HepG2 (cell line): ENCODE measurements around the gene LLGL2. TPM values are rescaled to one million over a fixed set of nuclear protein-coding genes. Genes with fewer than 3 reads are reported as not detected.

ENCODE experiments used
- ATF3 ChIP-seq: sonication (generic); formaldehyde crosslinking; IDR thresholded peaks from 2 replicates; pipeline ENCODE4 v1.4.0; 2020; ENCODE audit warnings: missing genetic modification reagents
- CENPX ChIP-seq: sonication (generic); formaldehyde crosslinking; IDR thresholded peaks from 2 replicates; pipeline ENCODE4 v1.9.0; 2021; ENCODE audit warnings: mild to moderate bottlenecking, missing genetic modification reagents, moderate library complexity
- HIVEP1 ChIP-seq: sonication (generic); formaldehyde crosslinking; IDR thresholded peaks from 2 replicates; pipeline ENCODE4 v1.4.0; 2020; ENCODE audit warnings: mild to moderate bottlenecking, missing genetic modification reagents
- MYPOP ChIP-seq: sonication (generic); formaldehyde crosslinking; IDR thresholded peaks from 2 replicates; pipeline ENCODE4 v1.8.1; 2023; ENCODE audit warnings: mild to moderate bottlenecking, moderate library complexity, missing genetic modification reagents
- NR2C2 ChIP-seq: sonication (generic); formaldehyde crosslinking; IDR thresholded peaks from 2 replicates; pipeline ENCODE4 v1.4.0; 2020; ENCODE audit warnings: missing genetic modification reagents, mild to moderate bottlenecking, moderate library complexity, borderline replicate concordance
- NR2F1 ChIP-seq, 2 experiments: fragments of 450-650 bp in 1 of 2; formaldehyde crosslinking in 1 of 2; IDR thresholded peaks; 2 replicates each; pipeline versions ENCODE4 v1.5.0 to v1.6.1; 2016 to 2020; ENCODE audit warnings: mild to moderate bottlenecking in 1 of 2, missing compliant biosample characterization in 1 of 2, missing genetic modification reagents in 1 of 2, moderate library complexity in 1 of 2
- NR2F2 ChIP-seq: IDR thresholded peaks from 2 replicates; pipeline ENCODE4 v1.6.1; 2012; ENCODE audit warnings: low read depth, inconsistent platforms, borderline replicate concordance
- RCOR2 ChIP-seq: IDR thresholded peaks from 2 replicates; pipeline ENCODE4 v1.6.1; 2016; ENCODE audit warnings: missing biosample characterization, missing genetic modification reagents
- SIX1 ChIP-seq: sonication (generic); formaldehyde crosslinking; IDR thresholded peaks from 2 replicates; pipeline ENCODE4 v1.4.0; 2020; ENCODE audit warnings: missing genetic modification reagents, borderline replicate concordance
- ZNF292 ChIP-seq: sonication (generic); formaldehyde crosslinking; IDR thresholded peaks from 2 replicates; pipeline ENCODE4 v1.8.1; 2022; ENCODE audit warnings: mild to moderate bottlenecking, low read depth, missing genetic modification reagents, borderline replicate concordance
- ZNF609 ChIP-seq: sonication (generic); formaldehyde crosslinking; IDR thresholded peaks from 2 replicates; pipeline ENCODE4 v1.4.0; 2020; ENCODE audit warnings: mild to moderate bottlenecking, missing genetic modification reagents, borderline replicate concordance
- polyA plus RNA-seq, 8 experiments: library from polyadenylated mRNA; depleted of rRNA in 3 of 8; stranded (reverse) in 7 of 8; unstranded in 1 of 8; fragments of >200 nt; fragmentation: Illumina TruSeq in 4 of 8; extraction: Trizol in 4 of 8; gene quantifications; 2 replicates each; pipeline versions ENCODE4 v1.2.1 to v1.2.3, GENCODE V29; 2011 to 2016; ENCODE audit warnings: low read depth in 4 of 8, missing spikeins in 1 of 8, mixed read lengths in 1 of 8; ENCODE audit not compliant: insufficient read depth in 1 of 8
- total RNA-seq, 5 experiments: library from RNA; depleted of rRNA; stranded (reverse); fragments of >200 nt; fragmentation: Illumina TruSeq; extraction: Trizol; gene quantifications; 2 replicates each; pipeline ENCODE4 v1.2.3, GENCODE V29; 2016; ENCODE audit warnings: low read depth in 1 of 5
- TF ChIP-seq, protein P1 (sequence below): sonication (generic); formaldehyde crosslinking; IDR thresholded peaks from 2 replicates; pipeline ENCODE4 v1.5.1; 2020; ENCODE audit warnings: mild to moderate bottlenecking, missing genetic modification reagents, borderline replicate concordance
- TF ChIP-seq, protein P2 (sequence below): sonication (generic); formaldehyde crosslinking; IDR thresholded peaks from 2 replicates; pipeline ENCODE4 v1.8.1; 2023; ENCODE audit warnings: missing genetic modification reagents, mild to moderate bottlenecking, borderline replicate concordance
- TF ChIP-seq, protein P3 (sequence below): sonication (generic); formaldehyde crosslinking; IDR thresholded peaks from 2 replicates; pipeline ENCODE4 v1.5.0; 2020; ENCODE audit warnings: missing genetic modification reagents

The LLGL2 gene
- total and polyA plus RNA-seq, 2 of the 13 experiments (the other 11 are each of a cell fraction or from before 2014, with no cell fraction given), result 83.0 to 86.7 TPM

DNA sequence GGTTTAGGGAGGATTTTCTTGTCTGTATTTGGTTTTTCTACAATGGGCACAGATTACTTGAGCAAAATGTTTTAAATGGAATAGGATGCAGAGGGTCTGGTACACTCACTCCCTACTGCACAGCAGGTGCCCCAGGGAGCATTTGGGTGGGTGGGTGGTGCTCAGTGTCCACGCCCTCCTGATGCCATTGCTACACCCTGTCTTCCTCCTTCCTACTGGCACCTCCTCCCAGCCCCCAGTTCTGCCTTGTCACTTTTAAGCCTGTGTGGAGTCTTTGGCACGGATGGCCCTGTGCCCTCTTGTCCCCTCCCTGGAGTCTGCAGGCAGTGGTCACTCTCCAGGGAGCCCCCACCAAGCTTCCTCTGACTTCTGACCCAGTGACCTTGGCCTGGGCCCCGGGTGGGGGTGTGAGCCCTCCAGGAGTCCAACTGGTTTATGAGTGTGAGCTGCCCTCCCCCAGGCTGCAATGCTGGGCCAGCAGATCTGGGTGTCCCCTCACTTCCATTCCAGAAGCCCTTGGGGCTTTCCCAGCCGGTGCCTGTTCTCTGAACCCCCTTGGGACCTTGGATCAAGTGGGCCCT, 15.5 kb downstream of the LLGL2 start (continued):
- 0 out of 2 replicates have a peak, but pooled peaks have one; percentile 19 for TF ChIP-seq ZNF609 (CRISPR knock-in tag)
- TF ChIP-seq CENPX, result no peak
- TF ChIP-seq, protein P1, sequence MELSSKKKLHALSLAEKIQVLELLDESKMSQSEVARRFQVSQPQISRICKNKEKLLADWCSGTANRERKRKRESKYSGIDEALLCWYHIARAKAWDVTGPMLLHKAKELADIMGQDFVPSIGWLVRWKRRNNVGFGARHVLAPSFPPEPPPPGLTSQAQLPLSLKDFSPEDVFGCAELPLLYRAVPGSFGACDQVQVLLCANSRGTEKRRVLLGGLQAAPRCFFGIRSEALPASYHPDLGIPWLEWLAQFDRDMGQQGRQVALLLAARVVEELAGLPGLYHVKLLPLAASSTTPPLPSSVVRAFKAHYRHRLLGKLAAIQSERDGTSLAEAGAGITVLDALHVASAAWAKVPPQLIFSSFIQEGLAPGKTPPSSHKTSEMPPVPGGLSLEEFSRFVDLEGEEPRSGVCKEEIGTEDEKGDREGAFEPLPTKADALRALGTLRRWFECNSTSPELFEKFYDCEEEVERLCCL (CRISPR knock-in tag), result no peak
- no peak for TF ChIP-seq ATF3 (CRISPR knock-in tag)
- no peak for TF ChIP-seq MYPOP (CRISPR knock-in tag)
- TF ChIP-seq NR2F2, result peak; percentile 79
- no peak for TF ChIP-seq ZNF292
- TF ChIP-seq NR2F1 (CRISPR knock-in tag; IDR thresholded peaks at IDR 0.05), result peak; percentile 47 to 55; a peak in 2 of 4 replicates
- no peak for TF ChIP-seq RCOR2 (CRISPR knock-in tag)
- peak; percentile 49; the same call in 1 of the 2 replicates for TF ChIP-seq NR2C2 (CRISPR knock-in tag)
- TF ChIP-seq, protein P2, sequence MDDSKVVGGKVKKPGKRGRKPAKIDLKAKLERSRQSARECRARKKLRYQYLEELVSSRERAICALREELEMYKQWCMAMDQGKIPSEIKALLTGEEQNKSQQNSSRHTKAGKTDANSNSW (CRISPR knock-in tag), result no peak
- TF ChIP-seq, protein P3, sequence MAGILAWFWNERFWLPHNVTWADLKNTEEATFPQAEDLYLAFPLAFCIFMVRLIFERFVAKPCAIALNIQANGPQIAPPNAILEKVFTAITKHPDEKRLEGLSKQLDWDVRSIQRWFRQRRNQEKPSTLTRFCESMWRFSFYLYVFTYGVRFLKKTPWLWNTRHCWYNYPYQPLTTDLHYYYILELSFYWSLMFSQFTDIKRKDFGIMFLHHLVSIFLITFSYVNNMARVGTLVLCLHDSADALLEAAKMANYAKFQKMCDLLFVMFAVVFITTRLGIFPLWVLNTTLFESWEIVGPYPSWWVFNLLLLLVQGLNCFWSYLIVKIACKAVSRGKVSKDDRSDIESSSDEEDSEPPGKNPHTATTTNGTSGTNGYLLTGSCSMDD (CRISPR knock-in tag), result no peak
- TF ChIP-seq HIVEP1, result 0 out of 2 replicates have a peak, but pooled peaks have one; percentile 33
- TF ChIP-seq SIX1 (CRISPR knock-in tag), result no peak
